Activated B cell treated with CpG ODN at 0.5 μM for 24 hours (primary cell): ENCODE data around the gene STC2. TPM values are rescaled to one million over a fixed set of nuclear protein-coding genes. Genes with fewer than 3 reads are reported as not detected.

Experiments
- ATAC-seq: fragments of 200-7000 bp; cut with Tn5 transposase; one replicate; pipeline ENCODE4 v1.10.0; 2021; ENCODE audit warnings: low read depth, mild to moderate bottlenecking, moderate library complexity
- CTCF ChIA-PET: fragments of 350-600 bp; sonication (Branson Sonifier 250); formaldehyde crosslinking; loops from one replicate; lab custom pipeline; 2021; ENCODE audit warnings: antibody characterized with exemption; lab: Charles Lee
- POLR2A ChIA-PET: fragments of 350-600 bp; sonication (Branson Sonifier 250); formaldehyde crosslinking; loops from one replicate; lab custom pipeline; 2021; ENCODE audit warnings: antibody characterized with exemption; lab: Charles Lee
- DNase-seq: peaks from one replicate; pipeline ENCODE4 v3.0.0; 2022
- H3K27ac Mint-ChIP-seq: one replicate; pipeline ENCODE4 v1.8.0; 2020; ENCODE audit warnings: mixed read lengths
- H3K27me3 Mint-ChIP-seq: one replicate; pipeline ENCODE4 v1.8.0; 2021; ENCODE audit warnings: mixed read lengths
- H3K36me3 Mint-ChIP-seq: one replicate; pipeline ENCODE4 v1.8.0; 2021; ENCODE audit warnings: low read depth, mixed read lengths
- H3K4me1 Mint-ChIP-seq: one replicate; pipeline ENCODE4 v1.8.0; 2021; ENCODE audit warnings: mixed read lengths
- H3K4me3 Mint-ChIP-seq: one replicate; pipeline ENCODE4 v1.8.0; 2020; ENCODE audit warnings: mild to moderate bottlenecking, mixed read lengths
- H3K9me3 Mint-ChIP-seq: one replicate; pipeline ENCODE4 v1.8.0; 2020; ENCODE audit warnings: mixed read lengths
- CTCF ChIP-seq: fragments of 200-600 bp; IDR thresholded peaks from one replicate; pipeline ENCODE4 v1.8.0; 2022; ENCODE audit warnings: antibody characterized with exemption, mild to moderate bottlenecking
- intact Hi-C: fragments of 100-400 bp; cut with micrococcal nuclease; formaldehyde crosslinking; loops from one replicate; pipeline ENCODE4 v1.15.1; 2024
- total RNA-seq: library from RNA; stranded (reverse); gene quantifications from 2 replicates; pipeline ENCODE4 v1.2.3, GENCODE V29; 2022

Gene STC2
- total RNA-seq, 1 donor from 2014 or later = 0.29 TPM

DNA sequence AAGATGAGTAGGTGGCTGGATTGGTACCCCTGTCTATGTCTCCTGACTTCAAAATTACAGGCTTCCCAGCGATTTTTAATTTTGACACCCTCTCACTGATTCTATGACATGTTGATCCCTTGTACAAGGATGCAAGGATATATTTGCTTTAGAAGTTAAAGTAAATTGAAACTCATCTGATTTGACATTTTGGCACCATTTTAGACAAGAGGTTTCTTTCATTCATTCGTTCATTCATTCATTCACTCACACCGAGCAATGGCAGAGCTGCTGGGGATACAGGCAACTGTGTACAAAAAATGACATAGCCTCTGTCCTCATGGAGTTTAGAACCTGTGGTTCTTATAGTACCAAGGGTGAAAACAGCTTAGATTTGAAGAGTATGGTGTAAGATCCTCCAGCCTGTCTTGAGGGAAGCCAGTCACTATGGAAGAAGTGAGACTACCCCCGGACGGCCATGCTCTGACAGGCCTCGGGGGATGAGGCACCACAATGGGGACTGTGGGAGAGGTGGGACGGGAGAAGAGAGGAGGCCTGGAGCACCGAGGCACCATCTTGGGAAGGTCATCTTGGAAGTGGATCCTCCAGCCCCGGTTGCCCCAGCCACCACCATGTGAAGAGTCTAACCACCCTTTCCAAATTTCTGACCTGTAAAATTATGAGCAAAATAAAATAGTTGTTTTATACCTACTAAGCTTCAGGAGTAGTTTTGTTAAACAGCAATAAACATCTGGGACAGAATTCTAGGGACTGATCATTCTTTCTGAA is 16.2 kb downstream of the STC2 start:
- Mint-ChIP-seq H3K4me3 (no peak overlapping the region), H3K36me3 (no peaks in the 10 kb centered on the region), H3K4me1 (no peaks in the 10 kb centered on the region), H3K9me3 (peaks cover 12% of the 10 kb centered on the region), H3K27me3 (peaks cover 50% of the 10 kb centered on the region), H3K27ac (no peak overlapping the region)
- POLR2A ChIA-PET = no interaction called here
- intact Hi-C loops = no loop called here
- CTCF ChIA-PET = no interaction called here
- DNase-seq (no peak), ATAC-seq (no peak)
- no peak for TF ChIP-seq CTCF

GRCh38 chr5:173310861-173311785 is 17.1 kb downstream of the STC2 start:
- intact Hi-C loops = no loop called here
- Mint-ChIP-seq H3K4me1 (no peaks in the 10 kb centered on the region), H3K27ac (no peak overlapping the region), H3K36me3 (no peaks in the 10 kb centered on the region), H3K9me3 (peaks cover 12% of the 10 kb centered on the region), H3K27me3 (peaks cover 57% of the 10 kb centered on the region), H3K4me3 (no peak overlapping the region)
- no peak for TF ChIP-seq CTCF
- CTCF ChIA-PET = no interaction called here
- no peak for DNase-seq
- ATAC-seq = no peak
- POLR2A ChIA-PET = no interaction called here

DNA sequence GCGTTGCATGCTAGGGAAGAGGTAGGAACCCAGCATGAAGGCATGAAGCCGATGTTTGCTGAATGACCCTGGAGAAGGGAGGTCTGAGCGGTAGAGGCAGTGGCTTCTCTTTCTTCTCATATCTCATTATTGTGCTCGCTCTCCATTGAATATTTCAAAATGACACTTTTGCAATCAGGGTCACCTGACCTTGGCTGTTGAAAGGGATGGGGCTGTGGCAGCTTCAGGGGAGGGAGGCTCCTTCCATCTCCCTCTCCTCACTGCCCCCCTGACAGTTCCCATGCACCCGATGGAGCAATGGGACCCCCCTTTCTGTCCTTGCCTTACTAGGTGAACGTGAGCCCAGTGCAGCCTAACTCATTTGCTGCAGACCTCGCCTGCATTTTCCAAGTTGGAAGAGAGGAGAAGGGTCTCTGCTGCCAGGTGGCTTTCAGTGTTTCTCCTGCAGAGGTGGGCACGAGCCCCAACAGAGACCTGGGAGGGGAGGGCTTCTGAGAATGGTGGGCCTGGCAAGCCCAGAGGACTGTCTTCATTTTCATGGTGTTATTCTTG is 17.9 kb downstream of the STC2 start:
- TF ChIP-seq CTCF = no peak
- POLR2A ChIA-PET = no interaction called here
- no peak overlapping the region for H3K4me3 Mint-ChIP-seq
- H3K36me3 Mint-ChIP-seq = no peaks in the 10 kb centered on the region
- ATAC-seq = no peak
- H3K4me1 Mint-ChIP-seq = no peaks in the 10 kb centered on the region
- DNase-seq = no peak
- H3K27ac Mint-ChIP-seq = no peak overlapping the region
- intact Hi-C loops = no loop called here
- peaks cover 52% of the 10 kb centered on the region for H3K27me3 Mint-ChIP-seq
- H3K9me3 Mint-ChIP-seq = peaks cover 12% of the 10 kb centered on the region
- CTCF ChIA-PET = no interaction called here

DNA sequence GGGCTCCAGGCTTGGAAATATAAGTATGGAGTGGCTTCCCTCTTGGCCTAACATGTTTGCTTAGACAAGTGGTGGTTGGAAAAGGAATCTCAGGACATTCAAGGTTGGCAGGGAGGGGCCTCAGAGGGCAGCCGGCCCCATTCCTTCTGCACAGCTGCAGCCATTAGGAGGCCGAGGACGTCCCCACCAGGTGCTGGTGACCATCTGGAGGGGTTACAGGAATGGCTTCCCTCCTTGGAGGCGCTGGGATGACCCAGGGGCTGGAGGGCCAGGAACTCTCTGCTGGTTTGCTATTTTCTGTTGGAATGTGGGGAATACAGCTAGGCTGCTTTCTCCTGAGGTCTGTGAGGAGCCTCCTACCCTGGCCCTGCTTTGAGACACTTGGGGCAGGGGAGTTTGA is 18.5 kb downstream of the STC2 start:
- ATAC-seq (no peak), DNase-seq (no peak)
- no peaks in the 10 kb centered on the region for H3K4me1 Mint-ChIP-seq
- no peak overlapping the region for H3K27ac Mint-ChIP-seq
- ChIA-PET CTCF (no interaction called here), POLR2A (no interaction called here)
- intact Hi-C loops = no loop called here
- no peak overlapping the region for H3K4me3 Mint-ChIP-seq
- H3K9me3 Mint-ChIP-seq = peaks cover 12% of the 10 kb centered on the region
- peaks cover 51% of the 10 kb centered on the region for H3K27me3 Mint-ChIP-seq
- no peak for TF ChIP-seq CTCF
- H3K36me3 Mint-ChIP-seq = no peaks in the 10 kb centered on the region

DNA sequence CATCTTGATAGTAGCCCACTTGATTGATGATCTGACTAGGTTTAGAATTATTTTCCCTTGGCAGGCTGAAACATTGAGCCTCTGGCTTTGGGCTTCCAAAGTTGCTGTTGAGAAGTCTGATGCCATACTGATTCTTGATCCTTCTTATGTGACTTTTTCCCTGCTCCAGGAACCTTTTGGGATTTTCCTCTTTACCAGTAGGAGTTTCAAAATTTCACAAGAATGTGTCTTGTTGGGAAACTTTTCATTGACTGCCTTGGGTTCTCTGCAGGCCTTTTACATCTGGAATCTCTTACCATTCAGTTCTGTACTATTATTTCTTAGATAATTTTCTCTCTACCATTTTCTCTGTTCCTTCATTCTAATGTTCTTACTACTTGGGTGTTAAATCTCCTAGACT is 20.0 kb downstream of the STC2 start:
- H3K27ac Mint-ChIP-seq = no peak overlapping the region
- intact Hi-C loops = no loop called here

More for the DNA sequence above, 20.0 kb downstream of the STC2 start:
- no peak for TF ChIP-seq CTCF
- Mint-ChIP-seq H3K4me3 (no peak overlapping the region), H3K9me3 (peaks cover 12% of the 10 kb centered on the region), H3K4me1 (no peaks in the 10 kb centered on the region), H3K27me3 (peaks cover 53% of the 10 kb centered on the region), H3K36me3 (no peaks in the 10 kb centered on the region)
- ATAC-seq (no peak), DNase-seq (no peak)
- ChIA-PET POLR2A (no interaction called here), CTCF (no interaction called here)
